Subcutaneous abdominal adipose tissue (tissue), 5 donors: Measurements from ENCODE around the gene AP2A1.

Source experiments
- H3K27ac ChIP-seq: one replicate; pipeline ENCODE4 v1.7.0; 2013; ENCODE audit warnings: low read depth, mild to moderate bottlenecking, inconsistent platforms, low read length, moderate library complexity
- H3K27me3 ChIP-seq, 5 donors: one replicate each; pipeline ENCODE4 v1.7.0; 2013; ENCODE audit warnings: low read length in 5 of 5, inconsistent platforms in 1 of 5; ENCODE audit not compliant: control insufficient read depth in 5 of 5, insufficient read depth in 4 of 5
- H3K36me3 ChIP-seq, 5 donors: one replicate each; pipeline ENCODE4 v1.7.0; 2013; ENCODE audit warnings: low read length in 5 of 5; ENCODE audit not compliant: control insufficient read depth in 5 of 5, insufficient read depth in 5 of 5
- H3K4me1 ChIP-seq, 5 donors: one replicate each; pipeline ENCODE4 v1.7.0; 2013; ENCODE audit warnings: low read length in 5 of 5, mild to moderate bottlenecking in 3 of 5, moderate library complexity in 1 of 5; ENCODE audit not compliant: control insufficient read depth in 5 of 5, insufficient read depth in 5 of 5
- H3K4me3 ChIP-seq, 5 donors: one replicate each; pipeline ENCODE4 v1.7.0; 2013; ENCODE audit warnings: low read length in 5 of 5, low read depth in 1 of 5
- H3K9ac ChIP-seq, 5 donors: one replicate each; pipeline ENCODE4 v1.7.0; 2013; ENCODE audit warnings: low read length in 5 of 5, mild to moderate bottlenecking in 4 of 5, moderate library complexity in 3 of 5
- H3K9me3 ChIP-seq, 5 donors: one replicate each; pipeline ENCODE4 v1.7.0; 2013; ENCODE audit warnings: low read length in 5 of 5; ENCODE audit not compliant: control insufficient read depth in 5 of 5
- donor health status: healthy.
- donor health status: healthy.
- donor health status: healthy.
- donor health status: healthy.
- donor health status: healthy.

The AP2A1 gene

GRCh38 chr19:49832556-49832955 lies 65.8 kb downstream of the AP2A1 start:
- peaks cover 0 to 97% (median 88%) of the 10 kb centered on the region in 5 donors for H3K36me3 ChIP-seq
- H3K27ac ChIP-seq = no peak overlapping the region
- H3K4me3 ChIP-seq = no peak overlapping the region
- peak overlapping the region in 1 of 5 donors; percentile 13 for H3K9ac ChIP-seq
- peaks cover 0 to 3% (median 0%) of the 10 kb centered on the region in 5 donors for H3K4me1 ChIP-seq
- no peaks in the 10 kb centered on the region for H3K27me3 ChIP-seq
- no peaks in the 10 kb centered on the region for H3K9me3 ChIP-seq

DNA sequence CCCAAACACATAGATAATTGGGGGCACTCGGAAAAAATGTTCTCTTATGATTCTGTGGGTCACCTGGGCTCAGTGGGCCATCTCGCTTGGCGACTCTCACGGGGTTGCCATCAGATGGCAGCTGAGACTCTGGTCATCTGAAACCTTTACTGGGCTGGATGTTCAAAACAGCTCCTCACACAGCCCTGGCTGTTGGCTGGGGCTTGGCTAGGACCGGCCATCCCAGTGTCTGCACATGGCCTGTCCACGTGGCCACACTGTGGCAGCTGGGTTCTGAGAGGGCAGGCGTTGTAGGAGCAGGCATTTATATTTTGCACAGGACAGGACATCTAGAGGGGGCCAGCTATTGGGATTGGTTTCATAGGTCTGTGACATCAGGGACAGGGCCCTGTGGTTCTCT lies 66.8 kb downstream of the AP2A1 start:
- H3K27ac ChIP-seq = no peak overlapping the region
- no peaks in the 10 kb centered on the region for H3K9me3 ChIP-seq
- H3K4me1 ChIP-seq = peaks cover 0 to 3% (median 0%) of the 10 kb centered on the region in 5 donors
- H3K9ac ChIP-seq = no peak overlapping the region
- no peaks in the 10 kb centered on the region for H3K27me3 ChIP-seq
- H3K36me3 ChIP-seq = peaks cover 0 to 99% (median 91%) of the 10 kb centered on the region in 5 donors
- no peak overlapping the region for H3K4me3 ChIP-seq

DNA sequence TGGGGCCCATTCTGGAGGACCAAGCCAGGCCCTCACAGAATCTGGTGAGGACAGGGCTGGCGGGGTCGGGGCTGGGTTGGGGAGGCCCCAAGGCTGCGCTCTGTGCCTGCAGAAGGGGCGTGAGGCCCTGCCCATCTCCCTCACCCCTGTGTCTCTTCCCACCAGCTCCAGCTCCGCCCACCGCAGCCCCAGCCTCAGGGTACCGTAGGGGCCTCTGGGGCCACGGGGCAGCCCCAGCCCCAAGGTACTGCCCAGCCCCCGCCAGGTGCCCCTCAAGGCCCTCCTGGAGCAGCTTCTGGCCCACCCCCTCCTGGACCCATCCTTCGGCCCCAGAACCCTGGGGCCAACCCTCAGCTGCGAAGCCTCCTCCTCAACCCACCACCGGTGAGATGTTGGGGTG lies 68.8 kb downstream of the AP2A1 start:
- no peak overlapping the region for H3K9ac ChIP-seq
- H3K36me3 ChIP-seq = peaks cover 0 to 94% (median 91%) of the 10 kb centered on the region in 5 donors
- no peak overlapping the region for H3K4me3 ChIP-seq
- peaks cover 0 to 3% (median 0%) of the 10 kb centered on the region in 5 donors for H3K4me1 ChIP-seq
- no peak overlapping the region for H3K27ac ChIP-seq
- no peaks in the 10 kb centered on the region for H3K9me3 ChIP-seq
- no peaks in the 10 kb centered on the region for H3K27me3 ChIP-seq

DNA sequence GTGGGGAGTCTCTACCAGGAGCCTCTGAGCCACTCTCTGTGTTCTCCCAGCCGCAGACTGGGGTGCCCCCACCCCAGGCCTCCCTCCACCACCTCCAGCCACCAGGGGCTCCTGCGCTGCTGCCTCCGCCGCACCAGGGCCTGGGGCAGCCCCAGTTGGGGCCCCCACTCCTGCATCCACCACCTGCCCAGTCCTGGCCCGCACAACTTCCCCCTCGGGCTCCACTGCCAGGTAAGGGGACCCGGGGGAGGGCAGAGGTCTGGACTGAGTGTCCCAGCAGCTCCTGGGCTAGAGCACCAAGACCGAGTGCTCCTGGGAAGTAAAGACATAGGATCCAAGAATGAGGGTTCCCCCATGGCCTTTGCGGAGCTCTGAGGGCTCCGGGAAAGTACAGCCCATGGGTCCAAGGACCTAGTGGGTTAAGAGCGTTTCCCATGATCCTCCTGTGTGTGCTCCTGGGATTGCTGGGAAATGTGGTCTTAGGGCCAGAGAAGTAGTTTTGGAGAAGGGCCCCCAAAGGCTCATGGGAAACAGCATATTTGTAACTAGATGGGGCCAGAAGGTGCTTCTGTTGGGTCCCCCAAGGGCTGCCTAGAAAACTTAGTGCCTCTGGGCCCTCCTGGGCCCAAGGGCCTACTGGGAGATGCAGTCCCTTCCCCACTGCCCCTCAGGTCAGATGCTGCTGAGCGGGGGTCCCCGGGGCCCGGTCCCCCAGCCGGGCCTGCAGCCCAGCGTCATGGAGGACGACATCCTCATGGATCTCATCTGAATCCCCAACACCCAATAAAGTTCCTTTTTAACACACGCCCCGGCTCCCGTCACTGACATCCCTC lies 69.6 kb downstream of the AP2A1 start:
- Histone ChIP-seq H3K36me3 (peaks cover 0 to 89% (median 84%) of the 10 kb centered on the region in 5 donors), H3K27ac (no peak overlapping the region), H3K4me3 (no peak overlapping the region), H3K27me3 (no peaks in the 10 kb centered on the region), H3K9me3 (no peaks in the 10 kb centered on the region), H3K4me1 (peaks cover 0 to 3% (median 0%) of the 10 kb centered on the region in 5 donors), H3K9ac (no peak overlapping the region)

DNA sequence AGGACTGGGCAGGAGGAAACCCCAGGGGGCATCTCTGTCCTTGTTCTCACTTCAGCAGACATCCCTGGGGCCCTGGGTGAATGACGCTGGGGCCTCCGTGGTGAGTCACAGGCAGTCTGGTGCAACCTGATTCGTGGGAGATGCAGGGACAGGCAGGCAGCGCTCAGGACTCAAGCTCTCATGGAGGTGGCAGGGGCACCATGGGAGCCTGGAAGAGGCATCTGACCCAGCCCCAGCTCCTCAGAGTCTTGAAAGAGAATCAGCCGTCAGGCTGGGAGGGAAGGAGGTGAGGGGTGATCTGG lies 70.2 kb downstream of the AP2A1 start:
- H3K36me3 ChIP-seq = peaks cover 0 to 84% (median 78%) of the 10 kb centered on the region in 5 donors
- no peak overlapping the region for H3K4me3 ChIP-seq
- no peak overlapping the region for H3K9ac ChIP-seq
- no peak overlapping the region for H3K27ac ChIP-seq
- H3K9me3 ChIP-seq = no peaks in the 10 kb centered on the region
- peaks cover 0 to 3% (median 0%) of the 10 kb centered on the region in 5 donors for H3K4me1 ChIP-seq
- H3K27me3 ChIP-seq = no peaks in the 10 kb centered on the region

GRCh38 chr19:49837425-49837824 lies 70.6 kb downstream of the AP2A1 start:
- Histone ChIP-seq H3K4me3 (no peak overlapping the region), H3K27me3 (no peaks in the 10 kb centered on the region), H3K4me1 (peaks cover 0 to 3% (median 0%) of the 10 kb centered on the region in 5 donors), H3K9me3 (no peaks in the 10 kb centered on the region), H3K9ac (no peak overlapping the region), H3K36me3 (peaks cover 0 to 79% (median 74%) of the 10 kb centered on the region in 5 donors), H3K27ac (no peak overlapping the region)

DNA sequence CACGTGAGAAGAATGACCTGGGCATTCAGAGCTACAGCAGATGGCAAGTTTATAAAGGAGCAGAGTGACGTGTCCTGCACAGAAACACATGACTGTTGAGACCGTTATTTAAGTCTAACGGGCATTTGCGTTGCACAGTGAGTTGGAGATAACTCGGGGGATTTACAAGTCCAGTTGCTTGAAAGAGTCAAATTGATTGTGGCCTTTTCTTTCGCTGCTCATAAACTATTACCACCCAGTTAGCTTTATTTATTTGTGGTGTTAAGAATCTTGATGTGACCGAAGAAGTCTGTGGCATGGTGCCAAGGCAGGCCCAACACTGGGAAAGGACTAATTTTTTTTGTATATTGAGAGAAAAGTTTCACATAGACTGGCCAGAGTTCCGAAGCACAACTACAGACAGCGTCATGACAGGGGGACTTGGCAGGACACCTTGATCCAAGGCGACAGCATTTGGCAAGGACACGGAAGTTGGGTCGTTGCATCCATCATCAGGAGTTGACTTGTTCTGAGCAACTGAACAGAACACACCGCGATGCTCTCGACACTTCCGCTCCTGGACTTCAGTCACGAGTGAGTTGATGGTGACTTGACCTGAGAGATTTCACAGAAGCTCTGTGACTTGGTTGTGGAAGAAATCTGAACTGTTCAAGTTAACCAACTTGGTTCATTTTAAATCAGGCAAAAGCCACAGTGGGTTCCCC lies 72.2 kb downstream of the AP2A1 start:
- Histone ChIP-seq H3K9me3 (no peaks in the 10 kb centered on the region), H3K9ac (no peak overlapping the region), H3K4me1 (peaks cover 0 to 3% (median 0%) of the 10 kb centered on the region in 5 donors), H3K27me3 (no peaks in the 10 kb centered on the region), H3K36me3 (peaks cover 0 to 64% (median 58%) of the 10 kb centered on the region in 5 donors), H3K27ac (no peak overlapping the region), H3K4me3 (no peak overlapping the region)

DNA sequence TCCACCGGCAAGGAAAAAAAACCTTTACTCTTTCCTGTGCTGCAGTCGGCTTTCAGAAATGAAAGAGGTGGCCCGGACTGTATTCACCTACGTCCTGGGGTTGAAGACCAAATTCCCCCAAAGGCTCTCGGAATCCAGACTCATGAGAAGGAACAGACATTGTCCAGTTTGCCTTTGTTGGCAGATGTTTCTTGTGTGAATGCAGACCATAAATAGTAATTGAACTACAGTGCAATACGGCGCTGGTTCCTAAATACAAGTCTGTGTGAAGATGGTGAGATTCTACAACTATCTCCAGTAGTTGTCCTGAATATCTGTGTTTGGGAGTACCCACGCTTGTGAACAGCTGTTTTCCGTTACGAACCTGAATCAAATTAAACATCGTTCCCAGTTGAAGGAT lies 72.9 kb downstream of the AP2A1 start:
- H3K36me3 ChIP-seq = peaks cover 0 to 57% (median 51%) of the 10 kb centered on the region in 5 donors
- no peaks in the 10 kb centered on the region for H3K27me3 ChIP-seq
- H3K9me3 ChIP-seq = no peaks in the 10 kb centered on the region
- H3K27ac ChIP-seq = no peak overlapping the region
- H3K4me3 ChIP-seq = no peak overlapping the region
- peaks cover 0 to 3% (median 0%) of the 10 kb centered on the region in 5 donors for H3K4me1 ChIP-seq
- no peak overlapping the region for H3K9ac ChIP-seq

DNA sequence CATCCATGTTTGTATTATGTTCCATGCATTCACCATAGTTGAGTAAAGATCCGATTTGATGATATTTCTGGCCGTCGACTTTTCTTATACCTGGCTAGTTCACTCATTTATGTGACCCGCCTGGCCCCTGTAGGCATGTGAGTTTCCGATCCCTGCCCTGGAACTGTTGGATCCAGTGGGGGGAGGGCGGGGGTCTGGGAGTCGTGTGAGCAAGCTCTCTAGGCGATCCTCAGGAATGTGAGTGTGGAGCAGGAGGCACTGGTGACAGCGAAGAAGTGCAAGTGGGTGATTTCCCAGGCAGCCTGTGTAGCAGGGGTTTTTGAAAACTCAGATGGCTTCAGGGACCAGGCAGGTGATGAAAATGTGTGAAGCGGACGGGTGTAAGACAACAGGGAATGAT lies 73.5 kb downstream of the AP2A1 start:
- Histone ChIP-seq H3K4me3 (no peak overlapping the region), H3K4me1 (peaks cover 0 to 3% (median 0%) of the 10 kb centered on the region in 5 donors), H3K27ac (no peak overlapping the region), H3K9me3 (no peaks in the 10 kb centered on the region), H3K9ac (no peak overlapping the region), H3K36me3 (peaks cover 0 to 51% (median 45%) of the 10 kb centered on the region in 5 donors), H3K27me3 (no peaks in the 10 kb centered on the region)

DNA sequence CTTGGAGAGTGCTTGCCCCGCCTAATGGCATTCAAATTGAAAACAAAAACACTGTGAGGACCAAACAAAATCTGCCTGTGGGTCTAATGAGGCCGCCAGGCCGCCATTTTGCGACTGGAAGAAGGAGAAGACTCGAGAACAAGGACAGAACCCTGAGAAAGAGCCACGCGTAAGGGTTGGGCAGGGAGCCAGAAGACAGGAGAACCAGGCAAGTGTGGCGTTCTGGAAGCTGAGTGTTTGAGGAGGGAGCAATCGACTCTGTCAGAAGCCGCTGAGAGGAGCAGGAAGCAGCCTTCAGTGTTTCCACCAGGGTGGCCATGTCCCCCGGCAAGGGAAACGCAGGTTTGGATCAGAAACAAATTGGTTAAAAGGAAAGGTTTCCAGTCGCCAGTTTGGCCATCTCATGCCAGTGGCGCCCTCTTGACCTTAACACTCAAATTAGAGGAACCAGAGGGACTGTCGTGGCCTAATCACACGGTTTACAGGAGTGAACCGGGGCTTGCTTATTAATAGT lies 74.0 kb downstream of the AP2A1 start:
- no peak overlapping the region for H3K27ac ChIP-seq
- peaks cover 0 to 47% (median 40%) of the 10 kb centered on the region in 5 donors for H3K36me3 ChIP-seq
- H3K4me3 ChIP-seq = no peak overlapping the region
- H3K4me1 ChIP-seq = peaks cover 0 to 3% (median 0%) of the 10 kb centered on the region in 5 donors
- H3K27me3 ChIP-seq = no peaks in the 10 kb centered on the region
- H3K9me3 ChIP-seq = no peaks in the 10 kb centered on the region
- H3K9ac ChIP-seq = no peak overlapping the region
